HFFc6 (cell line): ENCODE measurements around the gene FHOD3. TPM values are rescaled to one million over a fixed set of nuclear protein-coding genes. Genes with fewer than 3 reads are reported as not detected.

Experiments
- DNase-seq: peaks from one replicate; pipeline ENCODE4 v3.0.0-alpha.2; 2018
- H3K27ac Mint-ChIP-seq: 2 replicates; pipeline ENCODE4 v1.8.0; 2020; ENCODE audit warnings: mild to moderate bottlenecking, mixed read lengths
- H3K27me3 Mint-ChIP-seq: 2 replicates; pipeline ENCODE4 v1.8.0; 2021; ENCODE audit warnings: mild to moderate bottlenecking, moderate library complexity, mixed read lengths; ENCODE audit not compliant: insufficient read depth
- H3K36me3 Mint-ChIP-seq: 2 replicates; pipeline ENCODE4 v1.8.0; 2021; ENCODE audit warnings: low read depth, mixed read lengths
- H3K4me1 Mint-ChIP-seq: 2 replicates; pipeline ENCODE4 v1.8.0; 2020; ENCODE audit warnings: low read depth, mixed read lengths
- H3K4me3 Mint-ChIP-seq: 2 replicates; pipeline ENCODE4 v1.8.0; 2020; ENCODE audit warnings: mild to moderate bottlenecking, moderate library complexity, mixed read lengths
- H3K9me3 Mint-ChIP-seq: 2 replicates; pipeline ENCODE4 v1.8.0; 2020; ENCODE audit warnings: mild to moderate bottlenecking, mixed read lengths
- long read RNA-seq: library from polyadenylated mRNA; unstranded; transcript quantifications from one replicate; pipeline ENCODE4 v2.0.0, GENCODE V29; 2019
- total RNA-seq, 6 experiments: library from RNA; stranded (reverse); fragmentation: NEBNext Ultra II Directional; extraction: Animal tissue kit (Norgen Biotek cat#: 25700); gene quantifications; 2 replicates in 1 of 6; 3 replicates in 5 of 6; pipeline ENCODE4 v1.2.3, GENCODE V29; 2021
- TF ChIP-seq, protein P1 (sequence below): fragments of 200-600 bp; sonication (generic); IDR thresholded peaks from 2 replicates; pipeline ENCODE4 v1.5.0; 2021; ENCODE audit warnings: antibody characterized with exemption, mild to moderate bottlenecking

Gene FHOD3
- 10 to 100 TPM; 32.8 to 67.6 (median 61.4) TPM for total RNA-seq
- long read RNA-seq, full-length matches to known transcripts = 1 of 15 reads
- long read RNA-seq, partial matches to known transcripts = 4 of 15 reads
- long read RNA-seq, other reads (novel, unspliced or antisense) = 10 of 15 reads

DNA sequence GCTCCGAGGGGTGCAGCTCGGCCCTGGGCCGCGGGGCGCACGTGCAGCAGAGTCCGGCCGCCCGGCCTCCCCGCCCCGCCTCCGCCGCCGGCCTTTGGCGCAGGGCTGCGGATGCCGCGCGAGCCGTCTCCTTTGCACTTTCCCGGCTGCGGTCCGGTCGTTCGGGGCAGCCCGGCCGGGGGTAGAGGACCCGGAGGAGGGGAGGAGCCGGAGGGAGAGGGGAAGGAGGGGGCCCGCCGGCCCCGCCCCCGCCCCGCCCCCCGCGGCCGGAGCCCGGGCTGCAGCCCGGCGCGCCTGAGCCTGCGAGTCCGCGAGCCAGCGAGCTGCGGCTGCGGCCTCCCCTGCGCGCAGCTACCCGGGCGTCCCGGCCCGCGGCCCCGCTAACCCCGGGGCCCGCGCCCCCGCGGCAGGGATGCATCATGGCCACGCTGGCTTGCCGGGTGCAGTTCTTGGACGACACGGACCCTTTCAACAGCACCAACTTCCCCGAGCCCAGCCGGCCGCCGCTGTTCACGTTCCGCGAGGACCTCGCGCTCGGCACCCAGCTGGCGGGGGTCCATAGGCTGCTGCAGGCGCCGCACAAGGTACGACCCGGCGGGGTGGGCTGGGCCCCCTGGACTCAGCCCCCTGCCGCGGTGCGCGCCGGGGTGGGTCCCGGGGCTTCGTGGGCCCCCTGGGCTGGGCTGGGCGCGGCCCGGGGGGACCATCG is at the start of gene FHOD3:
TSS of gene FHOD3 (plus strand) at position 297 of the 709 bp plus-strand sequence. CDS start at position 420, 123 bp downstream.
- Mint-ChIP-seq H3K27me3 (no peaks in the 10 kb centered on the region; the same call in 1 of the 2 replicates), H3K4me1 (peaks cover 37% of the 10 kb centered on the region), H3K4me3 (peak within 1 kb of the TSS; percentile 67), H3K36me3 (no peaks in the 10 kb centered on the region; the same call in 1 of the 2 replicates), H3K9me3 (no peaks in the 10 kb centered on the region), H3K27ac (no peak within 1 kb of the TSS)
- DNase-seq = peak; percentile 50
- TF ChIP-seq, protein P1, sequence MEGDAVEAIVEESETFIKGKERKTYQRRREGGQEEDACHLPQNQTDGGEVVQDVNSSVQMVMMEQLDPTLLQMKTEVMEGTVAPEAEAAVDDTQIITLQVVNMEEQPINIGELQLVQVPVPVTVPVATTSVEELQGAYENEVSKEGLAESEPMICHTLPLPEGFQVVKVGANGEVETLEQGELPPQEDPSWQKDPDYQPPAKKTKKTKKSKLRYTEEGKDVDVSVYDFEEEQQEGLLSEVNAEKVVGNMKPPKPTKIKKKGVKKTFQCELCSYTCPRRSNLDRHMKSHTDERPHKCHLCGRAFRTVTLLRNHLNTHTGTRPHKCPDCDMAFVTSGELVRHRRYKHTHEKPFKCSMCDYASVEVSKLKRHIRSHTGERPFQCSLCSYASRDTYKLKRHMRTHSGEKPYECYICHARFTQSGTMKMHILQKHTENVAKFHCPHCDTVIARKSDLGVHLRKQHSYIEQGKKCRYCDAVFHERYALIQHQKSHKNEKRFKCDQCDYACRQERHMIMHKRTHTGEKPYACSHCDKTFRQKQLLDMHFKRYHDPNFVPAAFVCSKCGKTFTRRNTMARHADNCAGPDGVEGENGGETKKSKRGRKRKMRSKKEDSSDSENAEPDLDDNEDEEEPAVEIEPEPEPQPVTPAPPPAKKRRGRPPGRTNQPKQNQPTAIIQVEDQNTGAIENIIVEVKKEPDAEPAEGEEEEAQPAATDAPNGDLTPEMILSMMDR = no peak

DNA sequence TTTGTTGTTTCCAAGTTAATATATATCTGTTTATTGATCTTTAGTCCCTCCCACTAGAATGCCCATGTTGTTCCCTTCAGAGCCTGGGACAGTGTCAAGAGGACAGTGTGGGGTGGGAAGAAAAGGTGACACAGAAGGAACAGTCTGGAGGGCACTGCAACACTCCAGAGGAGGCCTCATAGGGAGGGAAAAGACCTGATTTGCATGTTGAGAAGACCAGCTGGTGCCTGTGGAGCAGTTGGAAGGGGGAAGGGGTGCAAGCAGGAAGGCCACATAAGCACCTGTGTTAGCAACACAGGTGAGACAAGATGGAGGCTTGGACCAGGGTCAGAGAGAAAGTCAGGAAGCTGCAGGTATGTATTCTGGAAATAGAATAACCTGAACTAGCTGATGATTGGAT is 48.1 kb upstream of the FHOD3 start:
- TF ChIP-seq, protein P1 = no peak
- Mint-ChIP-seq H3K36me3 (peaks cover 15% of the 10 kb centered on the region), H3K4me3 (no peak overlapping the region), H3K4me1 (peaks cover 33% of the 10 kb centered on the region), H3K27ac (no peak overlapping the region), H3K27me3 (peaks cover 2% of the 10 kb centered on the region; the same call in 1 of the 2 replicates), H3K9me3 (peaks cover 8% of the 10 kb centered on the region)
- no peak for DNase-seq

DNA sequence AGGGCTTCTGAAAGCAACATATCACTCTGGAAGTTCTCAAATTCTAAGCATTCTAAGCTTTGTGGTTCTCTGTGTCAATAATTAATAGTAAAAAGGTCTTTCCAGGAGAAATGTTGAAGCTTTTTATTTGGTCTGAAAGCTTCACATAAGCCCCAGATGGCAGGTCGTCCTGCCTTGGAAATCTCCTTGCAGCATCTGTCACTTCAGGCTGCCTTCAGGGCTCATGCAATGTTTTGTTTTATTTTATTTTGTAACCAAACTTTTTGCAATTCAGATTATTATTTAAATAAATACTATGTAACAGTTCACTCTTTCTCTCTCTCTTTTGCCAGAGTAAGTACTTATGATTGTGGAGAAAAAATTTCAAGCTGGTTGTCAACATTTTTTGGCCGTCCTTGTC is 46.7 kb upstream of the FHOD3 start:
- Mint-ChIP-seq H3K27me3 (peaks cover 2% of the 10 kb centered on the region; the same call in 1 of the 2 replicates), H3K27ac (no peak overlapping the region), H3K36me3 (peaks cover 9% of the 10 kb centered on the region), H3K4me1 (peaks cover 36% of the 10 kb centered on the region), H3K9me3 (peaks cover 7% of the 10 kb centered on the region), H3K4me3 (no peak overlapping the region)
- no peak for DNase-seq
- TF ChIP-seq, protein P1 = no peak

DNA sequence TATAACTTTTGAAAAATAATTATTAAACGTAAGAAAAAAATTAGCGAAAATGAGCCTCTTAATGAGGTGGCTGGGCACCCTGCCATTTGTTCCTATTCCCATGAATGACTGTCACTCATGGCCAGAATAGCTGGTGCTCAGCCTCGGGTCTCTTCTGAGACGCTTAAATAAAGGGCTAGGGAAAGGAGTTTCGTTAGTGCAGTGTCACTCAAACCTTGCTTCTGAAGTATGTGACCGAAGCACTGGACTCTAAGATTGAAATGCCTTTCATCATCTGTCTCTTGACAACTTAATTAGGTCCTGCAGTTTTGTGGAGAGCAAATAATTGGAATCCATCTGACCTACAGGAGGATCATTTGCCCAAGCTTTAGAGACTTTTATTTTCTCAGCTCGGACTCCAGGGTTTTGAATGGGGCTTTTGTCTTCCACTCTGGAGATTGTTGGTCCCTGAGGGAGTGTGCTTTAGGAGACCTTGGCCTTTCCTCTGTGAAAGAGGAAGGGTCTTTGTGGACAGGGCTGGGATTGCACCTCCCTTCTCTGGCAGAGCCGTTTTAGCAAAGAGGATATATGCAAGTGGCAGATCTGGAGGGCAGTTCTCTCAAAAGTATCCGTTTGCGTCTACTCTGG is 42.3 kb upstream of the FHOD3 start:
- peaks cover 12% of the 10 kb centered on the region for H3K4me1 Mint-ChIP-seq
- no peak overlapping the region for H3K4me3 Mint-ChIP-seq
- no peak for DNase-seq
- no peak overlapping the region for H3K27ac Mint-ChIP-seq
- H3K36me3 Mint-ChIP-seq = no peaks in the 10 kb centered on the region
- TF ChIP-seq, protein P1 = no peak
- H3K9me3 Mint-ChIP-seq = no peaks in the 10 kb centered on the region
- peaks cover 2% of the 10 kb centered on the region; the same call in 1 of the 2 replicates for H3K27me3 Mint-ChIP-seq

DNA sequence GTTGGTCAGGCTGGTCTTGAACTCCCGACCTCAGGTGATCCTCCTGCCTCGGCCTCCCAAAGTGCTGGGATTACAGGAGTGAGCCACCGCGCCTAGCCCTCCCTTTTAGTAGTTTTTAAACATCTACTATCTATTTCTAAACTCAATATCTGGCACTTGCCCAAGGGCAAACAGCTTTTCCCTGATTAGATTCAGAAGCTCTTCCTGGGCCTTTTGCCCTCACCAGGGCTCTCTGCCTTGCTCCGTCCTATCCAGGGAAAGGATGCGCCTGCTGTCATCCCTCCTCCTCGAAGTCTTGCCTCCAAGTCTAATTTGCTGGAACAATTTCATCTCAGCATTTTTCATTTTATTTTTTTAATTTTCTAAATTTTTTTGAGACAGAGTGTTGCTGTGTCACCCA is 41.4 kb upstream of the FHOD3 start:
- Mint-ChIP-seq H3K4me3 (no peak overlapping the region), H3K36me3 (no peaks in the 10 kb centered on the region), H3K27me3 (peaks cover 2% of the 10 kb centered on the region; the same call in 1 of the 2 replicates), H3K27ac (no peak overlapping the region), H3K4me1 (peaks cover 12% of the 10 kb centered on the region), H3K9me3 (no peaks in the 10 kb centered on the region)
- TF ChIP-seq, protein P1 = no peak
- DNase-seq = no peak
